Measurements from ENCODE around the gene TMEM253.

TMEM253 gene
- total RNA-seq, result 0 to 1.0 (median 0) reads per million in 9 experiments

DNA sequence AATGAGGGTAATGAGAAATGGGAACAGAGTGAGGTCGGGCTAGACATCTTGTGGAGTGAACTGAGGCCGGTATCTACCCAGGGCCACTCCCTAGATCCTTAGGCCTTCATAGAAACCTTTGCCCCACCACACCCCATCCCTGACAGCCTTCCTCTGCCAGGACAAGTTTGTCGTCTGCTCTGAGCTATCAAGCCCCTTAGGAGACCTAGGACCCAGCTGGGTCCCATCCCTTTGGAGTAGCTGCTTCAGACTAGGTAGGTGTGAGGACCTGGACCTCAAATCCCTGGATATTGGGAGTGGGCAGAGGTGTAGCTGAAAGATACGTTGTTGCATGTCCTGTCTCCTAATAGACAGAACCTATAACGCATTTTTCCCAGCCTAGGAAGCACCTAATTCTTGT lies at the start of gene TMEM253:
Gene TMEM253, plus strand, starts transcription at position 136 of the 400 bp plus-strand sequence. CDS start 278 bp downstream, outside the sequence.
- peaks cover 18% of the 10 kb centered on the region for H3K36me3 Mint-ChIP-seq (ENCODE audit: insufficient read depth)
- ATAC-seq (replicated peaks), result no peak
- no peaks in the 10 kb centered on the region for H3K9me3 Mint-ChIP-seq
- DNase-seq, result no peak
- no peak within 1 kb of the TSS for H3K4me3 Mint-ChIP-seq
- H3K27ac Mint-ChIP-seq, result peak within 1 kb of the TSS in 1 of 2 donors; percentile 70
- H3K4me1 Mint-ChIP-seq (ENCODE audit: low read depth in 2 of 2), result peaks cover 14 to 19% of the 10 kb centered on the region in 2 donors
- peaks cover 0 to 8% of the 10 kb centered on the region in 2 donors for H3K27me3 Mint-ChIP-seq

DNA sequence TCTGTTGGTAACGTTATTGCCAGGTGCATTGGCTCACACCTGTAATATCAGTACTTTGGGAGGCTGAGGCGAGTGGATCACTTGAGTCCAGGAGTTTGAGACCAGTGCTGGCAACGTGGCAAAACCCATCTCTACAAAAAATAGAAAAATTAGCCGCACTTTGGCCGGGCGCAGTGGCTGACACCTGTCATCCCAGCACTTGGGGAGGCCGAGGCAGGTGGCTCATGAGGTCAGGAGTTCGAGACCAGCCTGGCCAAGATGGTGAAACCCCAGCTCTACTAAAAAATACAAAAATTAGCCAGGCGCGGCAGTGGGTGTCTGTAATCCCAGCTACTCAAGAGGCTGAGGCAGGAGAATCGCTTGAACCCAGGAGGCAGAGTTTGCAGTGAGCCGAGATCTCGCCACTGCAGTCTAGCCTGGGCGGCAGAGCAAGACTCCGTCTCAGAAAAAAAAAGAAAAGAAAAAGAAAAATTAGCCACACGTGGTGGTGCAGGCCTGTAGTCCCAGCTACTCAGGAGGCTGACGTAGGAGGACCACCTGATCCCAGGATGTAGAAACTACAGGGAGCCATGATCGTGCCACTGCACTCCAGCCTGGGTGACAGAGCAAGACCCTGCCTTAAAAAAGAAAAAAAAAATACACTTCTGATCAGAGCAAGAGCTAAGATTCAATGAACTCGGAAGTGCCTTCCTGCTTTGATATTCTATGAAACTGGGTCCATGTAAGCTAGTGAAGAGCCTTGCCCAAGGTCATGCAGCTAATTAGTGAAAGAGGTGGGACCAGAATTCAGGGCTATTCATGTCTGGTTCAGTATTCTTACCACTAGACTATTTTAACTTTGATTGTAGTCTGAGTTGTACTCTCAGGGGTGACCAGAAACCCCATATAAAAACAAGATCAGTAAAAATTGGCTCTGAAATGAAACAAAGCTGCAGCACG lies 47.4 kb upstream of the TMEM253 start:
- no peaks in the 10 kb centered on the region for H3K36me3 Mint-ChIP-seq (ENCODE audit: insufficient read depth)
- H3K9me3 Mint-ChIP-seq, result no peaks in the 10 kb centered on the region
- peaks cover 23 to 49% of the 10 kb centered on the region in 2 donors for H3K27me3 Mint-ChIP-seq
- ATAC-seq (replicated peaks) (no peak), DNase-seq (no peak)
- H3K4me3 Mint-ChIP-seq, result no peak overlapping the region
- H3K4me1 Mint-ChIP-seq (ENCODE audit: low read depth in 2 of 2), result no peaks in the 10 kb centered on the region
- peak overlapping the region in 1 of 2 donors; percentile 12 for H3K27ac Mint-ChIP-seq

DNA sequence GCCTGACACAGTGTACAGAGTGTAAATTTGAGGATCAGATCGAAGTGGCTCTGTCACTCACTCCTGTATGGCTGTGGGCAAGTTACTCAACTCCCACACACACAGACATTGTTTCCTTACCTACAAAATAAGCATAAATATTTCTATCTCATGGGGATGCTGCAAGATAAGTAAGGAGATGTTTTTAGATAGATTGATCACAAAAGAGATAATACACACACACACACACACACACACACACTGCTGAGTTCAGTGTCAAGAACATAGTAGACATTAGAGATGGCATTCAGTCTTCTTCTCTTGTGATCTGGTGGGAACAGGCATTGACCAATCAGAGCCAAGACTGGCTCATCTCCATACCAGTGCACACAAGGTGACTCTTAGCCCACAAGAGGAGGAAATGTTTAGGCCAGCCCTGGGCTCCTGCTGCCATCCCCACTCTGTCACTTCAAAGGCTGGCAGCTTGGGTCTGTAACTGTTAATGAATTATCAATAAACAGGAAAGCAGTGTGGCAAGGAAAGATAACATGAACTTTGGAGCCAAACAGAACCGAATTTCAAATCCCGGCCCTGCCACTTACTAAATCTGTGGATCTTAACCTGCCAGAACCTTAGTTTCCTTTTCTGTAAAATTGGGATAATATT lies 46.6 kb upstream of the TMEM253 start:
- no peaks in the 10 kb centered on the region for H3K9me3 Mint-ChIP-seq
- peak overlapping the region in 1 of 2 donors; percentile 12 for H3K27ac Mint-ChIP-seq
- DNase-seq (no peak), ATAC-seq (replicated peaks) (no peak)
- H3K36me3 Mint-ChIP-seq (ENCODE audit: insufficient read depth), result no peaks in the 10 kb centered on the region
- no peak overlapping the region for H3K4me3 Mint-ChIP-seq
- peaks cover 21 to 47% of the 10 kb centered on the region in 2 donors for H3K27me3 Mint-ChIP-seq
- H3K4me1 Mint-ChIP-seq (ENCODE audit: low read depth in 2 of 2), result no peaks in the 10 kb centered on the region

DNA sequence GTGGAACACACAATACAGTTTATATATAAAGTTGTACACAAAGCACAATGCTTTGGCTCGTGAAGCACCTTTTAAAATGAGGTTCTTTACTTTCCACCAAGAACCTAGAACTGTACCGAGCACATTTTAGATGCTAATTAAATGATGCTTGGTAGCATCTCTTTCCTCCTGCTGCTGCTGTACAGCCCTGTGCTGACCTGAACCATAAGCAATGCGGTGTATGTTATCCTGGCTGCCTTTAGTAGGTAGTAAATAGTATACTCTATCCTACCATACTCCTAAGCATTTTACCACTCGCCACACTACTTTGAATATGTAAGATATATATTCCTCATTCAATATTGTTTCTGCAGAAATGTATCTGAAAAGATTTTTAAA lies 46.1 kb upstream of the TMEM253 start:
- no peaks in the 10 kb centered on the region for H3K9me3 Mint-ChIP-seq
- no peaks in the 10 kb centered on the region for H3K36me3 Mint-ChIP-seq (ENCODE audit: insufficient read depth)
- H3K4me1 Mint-ChIP-seq (ENCODE audit: low read depth in 2 of 2), result no peaks in the 10 kb centered on the region
- ATAC-seq (replicated peaks) (no peak), DNase-seq (no peak)
- no peak overlapping the region for H3K27ac Mint-ChIP-seq
- no peak overlapping the region for H3K4me3 Mint-ChIP-seq
- H3K27me3 Mint-ChIP-seq, result peaks cover 22 to 47% of the 10 kb centered on the region in 2 donors

DNA sequence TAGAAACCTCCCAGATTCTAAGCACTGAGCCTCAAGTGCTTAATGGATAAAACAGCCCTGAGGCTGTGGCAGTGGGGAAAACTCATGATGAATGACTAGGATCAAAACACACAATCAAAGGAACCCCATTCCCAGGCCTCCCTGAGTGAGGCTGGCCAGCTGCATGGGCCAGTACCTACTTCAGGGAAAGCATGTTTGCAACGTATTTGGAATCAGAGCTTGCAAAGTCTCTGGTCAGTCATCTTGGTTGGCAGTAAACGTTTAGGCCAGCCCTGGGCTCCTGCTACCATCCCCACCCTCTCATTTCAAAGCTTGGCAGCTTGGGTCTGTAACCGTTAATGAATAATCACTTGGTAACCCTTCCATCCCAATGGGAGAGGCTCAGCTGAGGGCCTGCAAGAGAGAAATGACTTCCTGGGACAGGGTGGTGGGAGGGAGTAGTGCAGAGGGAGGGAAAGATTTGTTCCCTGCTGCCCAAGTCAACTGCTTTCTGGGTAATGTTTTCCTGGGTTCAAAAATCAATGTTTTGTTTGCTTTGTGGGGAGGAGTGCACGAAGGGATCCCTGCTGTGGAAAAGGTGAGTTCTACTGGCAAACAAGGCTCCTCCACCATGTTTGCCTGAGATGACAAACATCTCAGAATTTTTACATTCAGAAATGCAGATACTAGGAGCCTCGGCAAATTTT lies 45.3 kb upstream of the TMEM253 start:
- no peak overlapping the region for H3K27ac Mint-ChIP-seq
- DNase-seq (no peak), ATAC-seq (replicated peaks) (no peak)
- no peaks in the 10 kb centered on the region for H3K9me3 Mint-ChIP-seq
- H3K27me3 Mint-ChIP-seq, result peaks cover 30 to 47% of the 10 kb centered on the region in 2 donors
- no peaks in the 10 kb centered on the region for H3K36me3 Mint-ChIP-seq (ENCODE audit: insufficient read depth)
- no peak overlapping the region for H3K4me3 Mint-ChIP-seq
- H3K4me1 Mint-ChIP-seq (ENCODE audit: low read depth in 2 of 2), result no peaks in the 10 kb centered on the region

DNA sequence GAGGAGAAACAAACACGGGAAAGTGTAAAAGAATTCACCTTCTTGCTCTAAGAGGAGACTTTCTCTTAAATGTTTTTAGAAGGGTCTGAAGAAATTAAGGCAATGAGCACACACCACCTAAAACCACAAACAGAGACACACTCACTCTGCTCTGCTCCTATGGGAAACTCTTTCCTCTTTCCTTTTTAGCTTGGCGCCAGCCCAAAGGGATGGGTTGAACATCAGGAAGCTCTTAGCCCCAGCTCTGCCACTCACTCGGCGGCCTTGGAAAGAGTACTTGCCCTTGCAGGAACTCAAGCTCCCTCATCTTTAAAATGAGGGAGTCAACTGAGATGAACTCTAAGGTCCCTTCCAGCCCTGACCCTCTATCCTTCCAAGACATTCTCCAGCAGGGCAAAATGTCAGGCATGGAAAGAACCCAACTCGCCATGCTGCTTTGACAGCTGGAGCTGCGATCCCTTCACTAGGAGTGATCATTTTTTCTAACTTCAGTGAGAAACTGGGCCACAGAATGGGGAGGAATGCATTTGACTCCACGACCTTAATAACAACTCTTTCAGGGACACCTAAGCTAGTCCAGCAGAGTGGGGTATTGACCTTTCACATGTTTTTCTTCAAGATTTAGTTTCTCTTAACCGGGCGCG lies 44.2 kb upstream of the TMEM253 start:
- DNase-seq (no peak), ATAC-seq (replicated peaks) (no peak)
- H3K4me1 Mint-ChIP-seq (ENCODE audit: low read depth in 2 of 2), result no peaks in the 10 kb centered on the region
- H3K27me3 Mint-ChIP-seq, result peaks cover 33 to 48% of the 10 kb centered on the region in 2 donors
- H3K36me3 Mint-ChIP-seq (ENCODE audit: insufficient read depth), result no peaks in the 10 kb centered on the region
- H3K4me3 Mint-ChIP-seq, result no peak overlapping the region
- no peak overlapping the region for H3K27ac Mint-ChIP-seq
- H3K9me3 Mint-ChIP-seq, result no peaks in the 10 kb centered on the region

DNA sequence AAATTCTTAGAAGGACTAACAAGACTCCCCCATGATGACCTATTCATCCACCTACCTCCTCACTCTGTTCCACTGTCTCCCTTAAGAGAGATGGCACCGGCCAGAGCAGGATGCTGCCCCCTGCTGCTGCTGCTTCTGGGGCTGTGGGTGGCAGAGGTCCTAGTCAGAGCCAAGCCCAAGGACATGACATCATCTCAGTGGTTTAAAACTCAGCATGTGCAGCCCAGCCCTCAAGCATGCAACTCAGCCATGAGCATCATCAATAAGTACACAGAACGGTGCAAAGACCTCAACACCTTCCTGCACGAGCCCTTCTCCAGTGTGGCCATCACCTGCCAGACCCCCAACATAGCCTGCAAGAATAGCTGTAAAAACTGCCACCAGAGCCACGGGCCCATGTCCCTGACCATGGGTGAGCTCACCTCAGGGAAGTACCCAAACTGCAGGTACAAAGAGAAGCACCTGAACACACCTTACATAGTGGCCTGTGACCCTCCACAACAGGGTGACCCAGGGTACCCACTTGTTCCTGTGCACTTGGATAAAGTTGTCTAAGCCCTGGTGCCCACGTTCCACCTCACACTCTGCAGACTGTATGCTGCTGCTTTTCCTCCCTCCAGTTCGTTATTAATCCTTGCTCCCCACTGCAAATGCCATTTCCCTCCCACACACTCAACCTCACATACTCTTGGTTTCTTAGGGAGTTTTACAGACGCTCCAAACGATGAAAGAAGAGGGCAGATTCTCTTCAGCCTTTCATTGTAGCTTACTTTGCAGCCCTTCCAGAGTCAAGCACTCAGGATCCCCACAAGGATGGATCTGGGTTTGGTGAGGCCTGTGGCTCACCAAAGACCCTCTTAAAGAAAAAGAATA lies 42.8 kb upstream of the TMEM253 start, which contains the start of gene RNASE8:
Gene RNASE8, plus strand, starts transcription at position 20 of the 873 bp plus-strand sequence. Its CDS starts 71 bp downstream, at position 91.
- Mint-ChIP-seq H3K4me3 (no peak within 1 kb of the TSS), H3K36me3 (ENCODE audit: insufficient read depth) (no peaks in the 10 kb centered on the region)
- DNase-seq, result no peak

DNA sequence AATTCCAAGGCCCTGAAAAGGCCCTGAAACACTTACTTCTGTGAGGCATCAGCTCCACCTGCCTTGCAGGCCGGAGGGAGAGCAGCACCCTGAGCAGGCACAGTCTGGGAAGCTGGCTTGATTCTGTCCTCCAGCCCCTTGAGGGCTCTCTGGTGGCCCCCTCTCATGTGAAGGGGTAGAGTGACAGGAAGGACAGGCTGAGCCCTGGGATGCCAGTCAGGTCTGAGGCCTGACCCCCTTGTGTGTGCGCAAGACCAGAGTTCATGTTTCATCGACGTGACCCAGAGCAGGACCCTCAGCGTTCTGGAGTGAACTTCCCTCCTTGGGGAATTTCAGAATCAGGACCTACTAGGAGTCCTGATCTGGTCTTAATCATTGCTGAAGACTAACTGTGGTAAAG lies 42.0 kb upstream of the TMEM253 start:
- Mint-ChIP-seq H3K4me3 (no peak overlapping the region), H3K27ac (no peak overlapping the region), H3K4me1 (ENCODE audit: low read depth in 2 of 2) (no peaks in the 10 kb centered on the region), H3K27me3 (peaks cover 43 to 54% of the 10 kb centered on the region in 2 donors), H3K9me3 (no peaks in the 10 kb centered on the region), H3K36me3 (ENCODE audit: insufficient read depth) (no peaks in the 10 kb centered on the region)
- no peak for ATAC-seq (replicated peaks)
- DNase-seq, result no peak

More for the DNA sequence above, 42.8 kb upstream of the TMEM253 start, which contains the start of gene RNASE8:
- H3K27me3 Mint-ChIP-seq, result peaks cover 36 to 47% of the 10 kb centered on the region in 2 donors
- no peak within 1 kb of the TSS for H3K27ac Mint-ChIP-seq
- no peaks in the 10 kb centered on the region for H3K4me1 Mint-ChIP-seq (ENCODE audit: low read depth in 2 of 2)
- H3K9me3 Mint-ChIP-seq, result no peaks in the 10 kb centered on the region
- ATAC-seq (replicated peaks), result no peak

DNA sequence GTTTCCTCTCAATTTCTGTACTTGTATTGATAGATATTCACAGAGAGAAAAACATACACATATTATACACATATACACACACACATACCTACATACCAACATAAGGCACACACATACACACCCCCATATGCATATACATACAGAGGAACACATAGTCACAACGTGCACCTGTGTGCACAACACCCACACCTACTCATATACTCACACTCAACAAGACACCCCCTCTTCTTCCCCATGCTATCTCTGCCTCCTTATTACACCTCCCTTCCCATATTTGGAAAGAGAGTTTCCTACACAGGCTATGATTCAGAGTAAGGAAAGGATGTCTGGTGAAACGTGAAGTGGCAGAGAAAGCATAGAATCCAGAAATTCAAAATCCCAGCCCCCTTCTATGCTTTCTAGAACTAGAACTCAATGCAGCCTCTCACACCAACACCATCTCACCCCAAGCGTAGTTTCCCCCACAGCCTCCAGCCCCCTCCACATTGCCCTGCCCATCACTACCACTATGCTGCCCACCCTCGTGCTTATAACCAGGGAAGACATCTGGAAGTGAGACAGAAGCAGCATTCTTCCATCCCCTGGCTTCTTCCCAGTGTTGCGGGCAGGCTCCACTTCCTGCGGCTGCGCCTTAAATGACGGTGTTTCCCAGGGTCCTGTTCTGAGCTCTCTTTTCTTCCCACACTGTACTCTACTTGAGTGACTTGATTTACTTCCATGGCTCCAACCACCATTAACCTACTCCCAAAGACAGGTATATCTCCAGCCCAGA lies 40.8 kb upstream of the TMEM253 start:
- Mint-ChIP-seq H3K4me3 (no peak overlapping the region), H3K9me3 (no peaks in the 10 kb centered on the region), H3K27me3 (peaks cover 46 to 57% of the 10 kb centered on the region in 2 donors), H3K36me3 (ENCODE audit: insufficient read depth) (no peaks in the 10 kb centered on the region), H3K4me1 (ENCODE audit: low read depth in 2 of 2) (no peaks in the 10 kb centered on the region), H3K27ac (no peak overlapping the region)
- DNase-seq (no peak), ATAC-seq (replicated peaks) (no peak)

DNA sequence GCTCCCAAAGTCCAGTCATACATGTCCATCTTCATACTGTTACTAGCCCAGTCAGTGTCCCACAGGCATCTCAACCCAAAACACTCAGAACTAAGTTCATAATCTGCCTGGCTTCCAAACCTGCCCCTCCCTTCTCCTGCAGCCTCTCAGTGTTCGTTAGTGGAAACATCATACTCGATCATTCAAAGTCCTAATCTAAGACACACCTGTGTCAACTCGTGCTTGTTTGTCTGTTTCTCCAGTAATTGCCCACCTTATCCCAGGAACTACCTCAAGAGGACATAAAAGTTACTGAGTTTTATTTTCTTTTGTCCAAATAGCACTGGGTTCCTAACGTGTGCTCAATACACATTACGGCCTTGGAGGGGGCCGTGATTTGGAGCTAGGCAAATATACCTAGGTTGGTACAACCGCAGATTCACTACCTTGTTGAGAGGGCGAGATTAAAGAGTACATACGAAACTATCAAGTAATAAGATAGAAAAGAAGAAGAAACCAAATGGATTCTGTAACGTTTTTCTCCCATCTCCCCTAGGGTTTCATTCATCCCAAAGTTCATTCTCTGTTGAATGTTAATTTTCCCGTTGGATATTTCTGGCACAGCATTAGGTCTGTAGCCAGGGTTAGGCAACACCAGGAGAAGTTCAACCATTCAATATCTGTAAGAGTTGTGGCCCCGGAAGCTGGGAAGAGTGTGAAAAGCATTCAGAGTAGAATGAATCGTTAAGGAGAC lies 40.1 kb upstream of the TMEM253 start:
- H3K27me3 Mint-ChIP-seq, result peaks cover 54 to 65% of the 10 kb centered on the region in 2 donors
- no peaks in the 10 kb centered on the region for H3K9me3 Mint-ChIP-seq
- ATAC-seq (replicated peaks), result no peak
- no peak overlapping the region for H3K27ac Mint-ChIP-seq
- DNase-seq, result no peak
- H3K4me1 Mint-ChIP-seq (ENCODE audit: low read depth in 2 of 2), result no peaks in the 10 kb centered on the region
- H3K4me3 Mint-ChIP-seq, result no peak overlapping the region
- no peaks in the 10 kb centered on the region for H3K36me3 Mint-ChIP-seq (ENCODE audit: insufficient read depth)

DNA sequence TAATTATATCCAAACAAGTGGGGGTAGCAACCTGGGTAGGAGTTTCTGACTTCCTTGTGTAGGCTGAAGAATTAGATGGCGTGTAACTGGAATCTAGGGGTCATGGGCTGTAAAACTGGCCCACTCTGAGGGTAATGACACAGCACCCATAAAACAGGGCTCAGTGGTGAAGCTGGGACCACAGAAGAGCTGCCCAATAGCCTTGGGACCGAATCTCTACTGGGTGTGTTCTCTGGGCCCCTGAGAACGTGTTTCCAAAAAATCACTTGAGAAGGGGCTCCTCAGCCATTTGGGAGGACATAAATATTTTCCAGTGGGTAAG lies 39.6 kb upstream of the TMEM253 start:
- Mint-ChIP-seq H3K4me3 (no peak overlapping the region), H3K27ac (no peak overlapping the region), H3K27me3 (peaks cover 59 to 70% of the 10 kb centered on the region in 2 donors), H3K9me3 (no peaks in the 10 kb centered on the region), H3K4me1 (ENCODE audit: low read depth in 2 of 2) (no peaks in the 10 kb centered on the region), H3K36me3 (ENCODE audit: insufficient read depth) (no peaks in the 10 kb centered on the region)
- DNase-seq (no peak), ATAC-seq (replicated peaks) (no peak)

All from effector memory CD8-positive, alpha-beta T cell (primary cell).